Measurements from ENCODE around the gene NFIA. TPM values are rescaled to one million over a fixed set of nuclear protein-coding genes. Genes with fewer than 3 reads are reported as not detected.

Gene NFIA
- total RNA-seq, 1 experiment from 2014 or later: 0.35 TPM

DNA sequence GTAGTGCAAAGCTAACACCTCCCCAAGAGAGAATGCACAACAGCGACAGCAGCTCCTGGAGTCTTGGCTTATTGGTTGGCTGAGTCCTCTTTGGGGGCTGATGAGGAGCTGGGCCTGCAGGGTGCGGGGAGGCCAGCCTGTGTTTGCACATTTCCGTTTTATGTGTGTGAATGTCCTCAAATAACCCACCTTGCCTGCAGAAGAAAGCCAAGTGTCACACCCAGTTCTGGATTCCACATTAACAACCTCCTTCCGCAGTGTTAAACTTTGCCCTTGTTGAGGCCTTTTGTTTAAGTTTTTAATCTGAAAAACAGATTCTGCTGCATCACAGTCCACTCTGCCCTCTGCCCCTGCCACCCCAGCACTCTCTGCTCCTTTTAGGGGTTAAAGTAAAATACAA is 368.1 kb downstream of the NFIA start:
- no peak overlapping the region for H3K27ac Mint-ChIP-seq
- H3K56ac ChIP-seq (ENCODE audit: insufficient read length, low read depth, low read length): no peak overlapping the region
- peaks cover 23 to 24% of the 10 kb centered on the region in 2 experiments for H3K4me1 Mint-ChIP-seq
- no peak for DNase-seq
- no peak overlapping the region for H3K9ac ChIP-seq (ENCODE audit: extremely low read depth, insufficient read length, low read length)
- H3K9me3 ChIP-seq (ENCODE audit: control insufficient read depth, low read depth, low read length): no peaks in the 10 kb centered on the region
- H3K36me3 Mint-ChIP-seq (ENCODE audit: insufficient read depth in 1 of 3, low read depth in 3 of 3): no peaks in the 10 kb centered on the region
- no peak overlapping the region for H4K8ac ChIP-seq (replicated peaks; ENCODE audit: insufficient read length, low read depth, low read length)
- H3K4ac ChIP-seq (ENCODE audit: low read depth, low read length): no peak overlapping the region
- no peak overlapping the region for H2BK20ac ChIP-seq (ENCODE audit: low read depth, low read length, poor library complexity, severe bottlenecking)
- H2BK12ac ChIP-seq (ENCODE audit: insufficient read length, low read depth, low read length): no peak overlapping the region
- no peak overlapping the region for H3K14ac ChIP-seq (ENCODE audit: insufficient read depth, low read length)
- H4K20me1 ChIP-seq (ENCODE audit: control insufficient read depth, insufficient read depth, insufficient read length): no peaks in the 10 kb centered on the region
- no peak overlapping the region for H2AFZ ChIP-seq (ENCODE audit: low read length)
- H3K23me2 ChIP-seq (ENCODE audit: insufficient read length, low read depth, low read length, poor library complexity, severe bottlenecking): no peaks in the 10 kb centered on the region
- no peak overlapping the region for H2BK5ac ChIP-seq (ENCODE audit: insufficient read length, low read length)
- TF ChIP-seq, protein P1, sequence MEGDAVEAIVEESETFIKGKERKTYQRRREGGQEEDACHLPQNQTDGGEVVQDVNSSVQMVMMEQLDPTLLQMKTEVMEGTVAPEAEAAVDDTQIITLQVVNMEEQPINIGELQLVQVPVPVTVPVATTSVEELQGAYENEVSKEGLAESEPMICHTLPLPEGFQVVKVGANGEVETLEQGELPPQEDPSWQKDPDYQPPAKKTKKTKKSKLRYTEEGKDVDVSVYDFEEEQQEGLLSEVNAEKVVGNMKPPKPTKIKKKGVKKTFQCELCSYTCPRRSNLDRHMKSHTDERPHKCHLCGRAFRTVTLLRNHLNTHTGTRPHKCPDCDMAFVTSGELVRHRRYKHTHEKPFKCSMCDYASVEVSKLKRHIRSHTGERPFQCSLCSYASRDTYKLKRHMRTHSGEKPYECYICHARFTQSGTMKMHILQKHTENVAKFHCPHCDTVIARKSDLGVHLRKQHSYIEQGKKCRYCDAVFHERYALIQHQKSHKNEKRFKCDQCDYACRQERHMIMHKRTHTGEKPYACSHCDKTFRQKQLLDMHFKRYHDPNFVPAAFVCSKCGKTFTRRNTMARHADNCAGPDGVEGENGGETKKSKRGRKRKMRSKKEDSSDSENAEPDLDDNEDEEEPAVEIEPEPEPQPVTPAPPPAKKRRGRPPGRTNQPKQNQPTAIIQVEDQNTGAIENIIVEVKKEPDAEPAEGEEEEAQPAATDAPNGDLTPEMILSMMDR (conservative IDR thresholded peaks at IDR 0.05): no peak
- H3K4me2 ChIP-seq (ENCODE audit: insufficient read depth, insufficient read length, low read length): no peak overlapping the region
- H3T11ph ChIP-seq (ENCODE audit: low read length): no peak overlapping the region
- no peaks in the 10 kb centered on the region; a peak in 1 of 5 replicates for H3K9me3 Mint-ChIP-seq
- no peak overlapping the region for H2BK120ac ChIP-seq (ENCODE audit: low read depth, low read length, poor library complexity, severe bottlenecking)
- no peak overlapping the region for H4K91ac ChIP-seq (ENCODE audit: insufficient read length, low read depth, low read length)
- no peaks in the 10 kb centered on the region for H3K79me1 ChIP-seq (ENCODE audit: insufficient read depth, low read depth, low read length, poor library complexity, severe bottlenecking)
- H3K4me1 ChIP-seq (ENCODE audit: insufficient read depth, low read length): no peaks in the 10 kb centered on the region
- no peak overlapping the region for H2AK5ac ChIP-seq (ENCODE audit: insufficient read length, low read length)
- H3K27me3 Mint-ChIP-seq (ENCODE audit: low read depth): no peaks in the 10 kb centered on the region; the same call in 1 of the 2 replicates
- H4K5ac ChIP-seq (ENCODE audit: insufficient read length, low read depth, low read length): no peak overlapping the region
- no peak overlapping the region for H3K18ac ChIP-seq (ENCODE audit: insufficient read length, low read depth, low read length)
- WGBS (ENCODE audit: extremely low coverage, insufficient read length, low lambda C conversion rate): no CpG with 5 or more reads among the region's 4 CpGs
- H3K27me3 ChIP-seq (ENCODE audit: insufficient read depth, low read length): no peaks in the 10 kb centered on the region
- H3K27ac ChIP-seq (ENCODE audit: insufficient read length, low read depth, low read length): no peak overlapping the region
- no peaks in the 10 kb centered on the region for H3K79me2 ChIP-seq (ENCODE audit: insufficient read depth, low read length)
- no peak overlapping the region for H2BK15ac ChIP-seq (ENCODE audit: low read depth, low read length)
- H3K4me3 Mint-ChIP-seq: no peak overlapping the region
- no peak overlapping the region for H3K23ac ChIP-seq (ENCODE audit: insufficient read length, low read depth, low read length)

Measured in H9 (cell line).